CD8-positive, alpha-beta memory T cell (primary cell): ENCODE measurements around the gene SSPN. TPM values are rescaled to one million over a fixed set of nuclear protein-coding genes. Genes with fewer than 3 reads are reported as not detected.

Source experiments
- CTCF ChIA-PET: fragments of 350-600 bp; sonication (Branson Sonifier 250); formaldehyde crosslinking; loops from one replicate; lab custom pipeline; 2021; ENCODE audit warnings: antibody characterized with exemption; lab: Charles Lee
- POLR2A ChIA-PET: fragments of 350-600 bp; sonication (Branson Sonifier 250); formaldehyde crosslinking; loops from one replicate; lab custom pipeline; 2021; ENCODE audit warnings: antibody characterized with exemption; lab: Charles Lee
- DNase-seq, 5 donors: peaks; one replicate each; pipeline versions ENCODE4 v3.0.0 to v3.0.0-alpha.2; 2020 to 2022; ENCODE audit warnings: mixed read lengths in 1 of 5
- H3K27ac ChIP-seq: one replicate; pipeline ENCODE4 v1.7.0; 2013; ENCODE audit warnings: low read depth, mild to moderate bottlenecking, low read length, moderate library complexity
- H3K27me3 ChIP-seq: 2 replicates; pipeline ENCODE4 v1.7.0; 2013; ENCODE audit warnings: low read length, mild to moderate bottlenecking; ENCODE audit not compliant: insufficient read depth, poor library complexity, severe bottlenecking
- H3K36me3 ChIP-seq: 2 replicates; pipeline ENCODE4 v1.7.0; 2013; ENCODE audit warnings: mild to moderate bottlenecking, low read length, moderate library complexity; ENCODE audit not compliant: insufficient read depth
- H3K4me1 ChIP-seq: 2 replicates; pipeline ENCODE4 v1.7.0; 2013; ENCODE audit warnings: mild to moderate bottlenecking, low read length, moderate library complexity; ENCODE audit not compliant: insufficient read depth
- H3K4me3 ChIP-seq: 2 replicates; pipeline ENCODE4 v1.7.0; 2013; ENCODE audit warnings: mild to moderate bottlenecking, low read length
- H3K9me3 ChIP-seq: 2 replicates; pipeline ENCODE4 v1.7.0; 2013; ENCODE audit warnings: mild to moderate bottlenecking, low read length
- H3K27ac Mint-ChIP-seq, 8 donors: one replicate each; pipeline ENCODE4 v1.8.0; 2020 to 2021; ENCODE audit warnings: mixed read lengths in 8 of 8, mild to moderate bottlenecking in 6 of 8, inconsistent platforms in 3 of 8, moderate library complexity in 3 of 8
- H3K27me3 Mint-ChIP-seq, 2 donors: one replicate each; pipeline ENCODE4 v1.8.0; 2020 to 2021; ENCODE audit warnings: mixed read lengths in 2 of 2, mild to moderate bottlenecking in 1 of 2, moderate library complexity in 1 of 2
- H3K36me3 Mint-ChIP-seq, 3 donors: one replicate each; pipeline ENCODE4 v1.8.0; 2020 to 2021; ENCODE audit warnings: mixed read lengths in 3 of 3, inconsistent platforms in 1 of 3, mild to moderate bottlenecking in 1 of 3
- H3K4me1 Mint-ChIP-seq, 3 donors: one replicate each; pipeline ENCODE4 v1.8.0; 2020 to 2021; ENCODE audit warnings: mixed read lengths in 3 of 3, inconsistent platforms in 1 of 3, mild to moderate bottlenecking in 1 of 3
- H3K4me3 Mint-ChIP-seq, 7 donors: one replicate each; pipeline ENCODE4 v1.8.0; 2020 to 2021; ENCODE audit warnings: mixed read lengths in 7 of 7, mild to moderate bottlenecking in 6 of 7, moderate library complexity in 4 of 7, inconsistent platforms in 2 of 7
- H3K9me3 Mint-ChIP-seq, 5 donors: one replicate each; pipeline ENCODE4 v1.8.0; 2020 to 2022; ENCODE audit warnings: mixed read lengths in 5 of 5, mild to moderate bottlenecking in 3 of 5, moderate library complexity in 2 of 5, inconsistent platforms in 1 of 5
- polyA plus RNA-seq: library from polyadenylated mRNA; unstranded; fragments of 300-500 nt; fragmentation: Illumina TruSeq; gene quantifications from one replicate; pipeline ENCODE4 v1.2.3, GENCODE V29; 2021
- total RNA-seq, 2 experiments: library from RNA; stranded (reverse); gene quantifications; one replicate each; pipeline ENCODE4 v1.2.3, GENCODE V29; 2021

SSPN gene
- total and polyA plus RNA-seq, 3 experiments from 2014 or later, result not detected

GRCh38 chr12:26205298-26205697 is 9.9 kb downstream of the SSPN start:
- Mint-ChIP-seq H3K27me3 (peaks cover 3 to 25% of the 10 kb centered on the region in 2 donors), H3K4me3 (no peak overlapping the region), H3K27ac (no peak overlapping the region), H3K9me3 (no peaks in the 10 kb centered on the region), H3K4me1 (no peaks in the 10 kb centered on the region), H3K36me3 (no peaks in the 10 kb centered on the region)
- POLR2A ChIA-PET, result no interaction called here
- Histone ChIP-seq H3K36me3 (no peaks in the 10 kb centered on the region), H3K4me1 (no peaks in the 10 kb centered on the region), H3K9me3 (no peaks in the 10 kb centered on the region), H3K4me3 (no peak overlapping the region), H3K27me3 (no peaks in the 10 kb centered on the region), H3K27ac (no peak overlapping the region)
- no peak for DNase-seq
- CTCF ChIA-PET, result no interaction called here

- Histone ChIP-seq H3K9me3 (no peaks in the 10 kb centered on the region), H3K27ac (no peak overlapping the region), H3K4me3 (no peak overlapping the region), H3K36me3 (no peaks in the 10 kb centered on the region), H3K27me3 (no peaks in the 10 kb centered on the region), H3K4me1 (no peaks in the 10 kb centered on the region)
- Mint-ChIP-seq H3K9me3 (no peaks in the 10 kb centered on the region), H3K36me3 (no peaks in the 10 kb centered on the region), H3K27me3 (peaks cover 3 to 20% of the 10 kb centered on the region in 2 donors), H3K4me1 (no peaks in the 10 kb centered on the region), H3K4me3 (no peak overlapping the region), H3K27ac (no peak overlapping the region)
- no peak for DNase-seq
- POLR2A ChIA-PET, result no interaction called here
- CTCF ChIA-PET, result no interaction called here
Measured at GRCh38 chr12:26205941-26206340, 10.6 kb downstream of the SSPN start.

- Histone ChIP-seq H3K27me3 (no peaks in the 10 kb centered on the region), H3K9me3 (no peaks in the 10 kb centered on the region), H3K4me1 (no peaks in the 10 kb centered on the region), H3K27ac (no peak overlapping the region), H3K4me3 (no peak overlapping the region), H3K36me3 (no peaks in the 10 kb centered on the region)
- Mint-ChIP-seq H3K4me1 (no peaks in the 10 kb centered on the region), H3K36me3 (no peaks in the 10 kb centered on the region), H3K27ac (no peak overlapping the region), H3K27me3 (peaks cover 6 to 35% of the 10 kb centered on the region in 2 donors), H3K9me3 (peaks cover 0 to 4% (median 0%) of the 10 kb centered on the region in 5 donors), H3K4me3 (no peak overlapping the region)
- ChIA-PET POLR2A (no interaction called here), CTCF (no interaction called here)
- DNase-seq, result no peak
Measured at GRCh38 chr12:26211331-26211730, 16.0 kb downstream of the SSPN start.

GRCh38 chr12:26212396-26212795 is 17.0 kb downstream of the SSPN start:
- Histone ChIP-seq H3K4me1 (no peaks in the 10 kb centered on the region), H3K4me3 (no peak overlapping the region), H3K27me3 (no peaks in the 10 kb centered on the region), H3K36me3 (no peaks in the 10 kb centered on the region), H3K9me3 (no peaks in the 10 kb centered on the region), H3K27ac (no peak overlapping the region)
- ChIA-PET POLR2A (no interaction called here), CTCF (no interaction called here)
- Mint-ChIP-seq H3K4me1 (no peaks in the 10 kb centered on the region), H3K36me3 (no peaks in the 10 kb centered on the region), H3K4me3 (no peak overlapping the region), H3K27me3 (peaks cover 6 to 35% of the 10 kb centered on the region in 2 donors), H3K9me3 (peaks cover 0 to 4% (median 0%) of the 10 kb centered on the region in 5 donors), H3K27ac (no peak overlapping the region)
- no peak for DNase-seq

- peaks cover 0 to 4% (median 0%) of the 10 kb centered on the region in 5 donors for H3K9me3 Mint-ChIP-seq
- H3K9me3 ChIP-seq, result no peaks in the 10 kb centered on the region
- no peaks in the 10 kb centered on the region for H3K36me3 ChIP-seq
- H3K4me1 Mint-ChIP-seq, result no peaks in the 10 kb centered on the region
- no peaks in the 10 kb centered on the region for H3K4me1 ChIP-seq
- no peak overlapping the region for H3K4me3 ChIP-seq
- no peak overlapping the region for H3K27ac Mint-ChIP-seq
- no peak overlapping the region for H3K4me3 Mint-ChIP-seq
- POLR2A ChIA-PET, result no interaction called here
- H3K36me3 Mint-ChIP-seq, result no peaks in the 10 kb centered on the region
- peaks cover 6 to 35% of the 10 kb centered on the region in 2 donors for H3K27me3 Mint-ChIP-seq
- no peaks in the 10 kb centered on the region for H3K27me3 ChIP-seq
- H3K27ac ChIP-seq, result no peak overlapping the region
- CTCF ChIA-PET, result no interaction called here
- DNase-seq, result no peak
Measured at GRCh38 chr12:26212988-26213387, 17.6 kb downstream of the SSPN start.

- no peaks in the 10 kb centered on the region for H3K36me3 ChIP-seq
- H3K36me3 Mint-ChIP-seq, result no peaks in the 10 kb centered on the region
- no peak overlapping the region for H3K27ac Mint-ChIP-seq
- no peak overlapping the region for H3K27ac ChIP-seq
- no peaks in the 10 kb centered on the region for H3K4me1 Mint-ChIP-seq
- ChIA-PET POLR2A (no interaction called here), CTCF (no interaction called here)
- H3K27me3 Mint-ChIP-seq, result peaks cover 6 to 33% of the 10 kb centered on the region in 2 donors
- no peak overlapping the region for H3K4me3 Mint-ChIP-seq
- DNase-seq, result no peak
- no peaks in the 10 kb centered on the region for H3K4me1 ChIP-seq
- peaks cover 0 to 4% (median 0%) of the 10 kb centered on the region in 5 donors for H3K9me3 Mint-ChIP-seq
- no peaks in the 10 kb centered on the region for H3K27me3 ChIP-seq
- no peaks in the 10 kb centered on the region for H3K9me3 ChIP-seq
- H3K4me3 ChIP-seq, result no peak overlapping the region
Measured at GRCh38 chr12:26214121-26214520, 18.7 kb downstream of the SSPN start.

GRCh38 chr12:26219736-26220135 is 24.4 kb downstream of the SSPN start:
- H3K27ac Mint-ChIP-seq, result no peak overlapping the region
- peaks cover 0 to 24% of the 10 kb centered on the region in 2 donors for H3K27me3 Mint-ChIP-seq
- H3K4me1 Mint-ChIP-seq, result no peaks in the 10 kb centered on the region
- ChIA-PET CTCF (no interaction called here), POLR2A (no interaction called here)
- H3K4me1 ChIP-seq, result no peaks in the 10 kb centered on the region
- H3K27ac ChIP-seq, result no peak overlapping the region
- H3K36me3 Mint-ChIP-seq, result no peaks in the 10 kb centered on the region
- peaks cover 0 to 4% (median 0%) of the 10 kb centered on the region in 5 donors for H3K9me3 Mint-ChIP-seq
- no peak overlapping the region for H3K4me3 ChIP-seq
- no peak overlapping the region for H3K4me3 Mint-ChIP-seq
- no peaks in the 10 kb centered on the region for H3K9me3 ChIP-seq
- DNase-seq, result no peak
- H3K36me3 ChIP-seq, result no peaks in the 10 kb centered on the region
- H3K27me3 ChIP-seq, result peaks cover 3% of the 10 kb centered on the region

- Mint-ChIP-seq H3K9me3 (peaks cover 0 to 2% (median 0%) of the 10 kb centered on the region in 5 donors), H3K4me1 (peaks cover 0 to 6% (median 5%) of the 10 kb centered on the region in 3 donors), H3K27ac (no peak overlapping the region), H3K36me3 (no peaks in the 10 kb centered on the region), H3K4me3 (no peak overlapping the region), H3K27me3 (peaks cover 20 to 48% of the 10 kb centered on the region in 2 donors)
- Histone ChIP-seq H3K36me3 (no peaks in the 10 kb centered on the region), H3K27ac (no peak overlapping the region), H3K9me3 (no peaks in the 10 kb centered on the region), H3K27me3 (peaks cover 6% of the 10 kb centered on the region), H3K4me3 (no peak overlapping the region), H3K4me1 (no peaks in the 10 kb centered on the region)
- ChIA-PET CTCF (no interaction called here), POLR2A (no interaction called here)
- no peak for DNase-seq
Measured at GRCh38 chr12:26224657-26225056, 29.3 kb downstream of the SSPN start.

- ChIA-PET CTCF (no interaction called here), POLR2A (no interaction called here)
- Histone ChIP-seq H3K4me3 (no peak overlapping the region), H3K27me3 (peaks cover 6% of the 10 kb centered on the region), H3K4me1 (no peaks in the 10 kb centered on the region), H3K36me3 (no peaks in the 10 kb centered on the region), H3K9me3 (no peaks in the 10 kb centered on the region), H3K27ac (no peak overlapping the region)
- peaks cover 0 to 2% (median 0%) of the 10 kb centered on the region in 5 donors for H3K9me3 Mint-ChIP-seq
- H3K27ac Mint-ChIP-seq, result no peak overlapping the region
- H3K36me3 Mint-ChIP-seq, result no peaks in the 10 kb centered on the region
- H3K27me3 Mint-ChIP-seq, result peaks cover 21 to 51% of the 10 kb centered on the region in 2 donors
- peaks cover 0 to 6% (median 5%) of the 10 kb centered on the region in 3 donors for H3K4me1 Mint-ChIP-seq
- no peak for DNase-seq
- H3K4me3 Mint-ChIP-seq, result no peak overlapping the region
Measured at GRCh38 chr12:26226122-26226521, 30.7 kb downstream of the SSPN start.
